Endothelial cell of umbilical vein (primary cell): Measurements from ENCODE around the gene PEAK3. TPM values are rescaled to one million over a fixed set of nuclear protein-coding genes. Genes with fewer than 3 reads are reported as not detected.
A peak's percentile ranks its signal among the peaks of the same experiment; 100 is the strongest.

Experiments used
- BruUV-seq: library from RNA; stranded (reverse); fragments of 400-500 nt; replicated peaks from 2 replicates; lab custom pipeline; 2021; lab: Mats Ljungman, UMichigan
- CTCF ChIA-PET: fragments of 300-600, 350-600 bp; sonication (Branson Sonifier 250); formaldehyde crosslinking; loops from one replicate; lab custom pipeline; 2021; ENCODE audit warnings: antibody characterized with exemption, inconsistent platforms; lab: Charles Lee
- POLR2A ChIA-PET: fragments of 300-600, 350-600 bp; sonication (Branson Sonifier 250); formaldehyde crosslinking; loops from one replicate; lab custom pipeline; 2021; ENCODE audit warnings: antibody characterized with exemption, inconsistent platforms; lab: Charles Lee
- DNase-seq: peaks from one replicate; pipeline ENCODE4 v3.0.0-alpha.2; 2011; ENCODE audit warnings: low read depth, low spot score
- FAIRE-seq: peaks from 2 replicates; lab custom pipeline; 2011; peaks lifted over from hg19 to GRCh38; lab: Jason Lieb, UNC
- H2AFZ ChIP-seq: 2 replicates; pipeline ENCODE4 v1.6.0; 2012; ENCODE audit warnings: low read depth, low read length, control low read depth, inconsistent platforms
- H3K27ac ChIP-seq: 2 replicates; pipeline ENCODE4 v1.5.1; 2011; ENCODE audit warnings: low read depth, mild to moderate bottlenecking, control low read depth, low read length, moderate library complexity; ENCODE audit not compliant: insufficient read depth
- H3K27me3 ChIP-seq, 2 experiments: 2 replicates each; pipeline versions ENCODE4 v1.6.0 to v1.6.1; 2011; ENCODE audit warnings: low read length in 2 of 2, mixed read lengths in 1 of 2; ENCODE audit not compliant: control insufficient read depth in 2 of 2, insufficient read depth in 2 of 2
- H3K36me3 ChIP-seq, 2 experiments: 2 replicates in 1 of 2; 3 replicates in 1 of 2; pipeline ENCODE4 v1.5.1; 2011; ENCODE audit warnings: low read length in 2 of 2, mild to moderate bottlenecking in 1 of 2, moderate library complexity in 1 of 2; ENCODE audit not compliant: control insufficient read depth in 2 of 2, insufficient read depth in 2 of 2; ENCODE audit errors: extremely low read depth in 1 of 2
- H3K4me1 ChIP-seq: 3 replicates; pipeline ENCODE4 v1.5.1; 2011; ENCODE audit warnings: mild to moderate bottlenecking, low read length; ENCODE audit not compliant: control insufficient read depth, insufficient read depth; ENCODE audit errors: extremely low read depth
- H3K4me2 ChIP-seq: 2 replicates; pipeline ENCODE4 v1.6.1; 2011; ENCODE audit warnings: low read length, control low read depth, mixed read lengths; ENCODE audit not compliant: insufficient read depth
- H3K4me3 ChIP-seq, 3 experiments: fragments of 200-600 bp in 1 of 3; sonication (generic), shearing (Covaris generic) in 1 of 3; replicated peaks in 1 of 3; 2 replicates each; pipeline ENCODE4 v1.5.1; 2011 to 2016; ENCODE audit warnings: control low read depth in 3 of 3, low read length in 3 of 3, mild to moderate bottlenecking in 2 of 3, inconsistent platforms in 1 of 3, low read depth in 1 of 3, moderate library complexity in 1 of 3; ENCODE audit not compliant: insufficient read depth in 1 of 3
- H3K79me2 ChIP-seq: 2 replicates; pipeline ENCODE4 v1.6.0; 2012; ENCODE audit warnings: low read length, inconsistent platforms; ENCODE audit not compliant: control insufficient read depth, insufficient read depth
- H3K9ac ChIP-seq: replicated peaks from 2 replicates; pipeline ENCODE3; 2011; ENCODE audit warnings: low read length, control low read depth; ENCODE audit not compliant: insufficient read depth; ENCODE audit errors: extremely low read depth
- H3K9me1 ChIP-seq: replicated peaks from 3 replicates; pipeline ENCODE4 v1.6.0; 2011; ENCODE audit warnings: mild to moderate bottlenecking, low read length; ENCODE audit not compliant: control insufficient read depth, insufficient read depth; ENCODE audit errors: extremely low read depth
- H3K9me3 ChIP-seq: replicated peaks from 2 replicates; pipeline ENCODE4 v1.5.1; 2012; ENCODE audit warnings: low read length, inconsistent platforms; ENCODE audit not compliant: control insufficient read depth, insufficient read depth
- H4K20me1 ChIP-seq: replicated peaks from 2 replicates; pipeline ENCODE3; 2011; ENCODE audit warnings: mild to moderate bottlenecking, low read length; ENCODE audit not compliant: control insufficient read depth, insufficient read depth; ENCODE audit errors: extremely low read depth
- CTCF ChIP-seq, 2 donors: IDR thresholded peaks; 1 replicate in 1 of 2; 2 replicates in 1 of 2; pipeline ENCODE4 v1.5.1; 2011; ENCODE audit warnings: low read length in 2 of 2, mild to moderate bottlenecking in 2 of 2, moderate library complexity in 2 of 2, control low read depth in 1 of 2, inconsistent platforms in 1 of 2, low read depth in 1 of 2; ENCODE audit not compliant: insufficient read depth in 1 of 2; ENCODE audit errors: extremely low read depth in 1 of 2
- EZH2 ChIP-seq: IDR thresholded peaks from 2 replicates; pipeline ENCODE4 v1.6.1; 2012; ENCODE audit warnings: borderline replicate concordance, low read depth, mild to moderate bottlenecking, moderate library complexity, low read length, inconsistent platforms; ENCODE audit not compliant: severe bottlenecking
- JUN ChIP-seq: IDR thresholded peaks from 2 replicates; pipeline ENCODE4 v1.6.1; 2011; ENCODE audit warnings: borderline replicate concordance, low read depth; ENCODE audit not compliant: insufficient read length, insufficient read depth
- MAX ChIP-seq: IDR thresholded peaks from 2 replicates; pipeline ENCODE4 v1.6.1; 2011; ENCODE audit not compliant: insufficient read depth, insufficient read length
- MYC ChIP-seq: IDR thresholded peaks from one replicate; pipeline ENCODE4 v1.6.1; 2011; ENCODE audit warnings: mild to moderate bottlenecking, low read depth, low read length
- POLR2A ChIP-seq: IDR thresholded peaks from 2 replicates; pipeline ENCODE4 v1.6.1; 2012; ENCODE audit warnings: low read depth, mild to moderate bottlenecking, control low read depth, low read length
- POLR2AphosphoS5 ChIP-seq: IDR thresholded peaks from 2 replicates; pipeline ENCODE4 v1.6.1; 2012; ENCODE audit warnings: low read depth, mild to moderate bottlenecking, control low read depth, low read length, moderate library complexity; ENCODE audit not compliant: insufficient read depth
- dilution Hi-C: fragments of 300-500 bp; cut with MboI; formaldehyde crosslinking; loops from one replicate; pipeline ENCODE4 v1.15.0; 2019; ENCODE audit warnings: low sequenced_read_pairs; ENCODE audit not compliant: extremely low pct_ligation_motif_present
- intact Hi-C: fragments of 100-400 bp; cut with micrococcal nuclease; formaldehyde crosslinking; loops from one replicate; pipeline ENCODE4 v1.10.0; 2022
- microRNA counts: library from miRNA; unstranded; fragments of <30 nt; microRNA quantifications from one replicate; lab custom pipeline; 2016
- microRNA-seq: library from miRNA; unstranded; fragments of <30 nt; microRNA quantifications from one replicate; pipeline ENCODE4 v1.2.0, GENCODE V29; 2021; ENCODE audit warnings: borderline number of aligned reads, borderline replicate concordance
- polyA plus RNA-seq, 4 experiments: library from polyadenylated mRNA; depleted of rRNA in 3 of 4; stranded (reverse) in 3 of 4; unstranded in 1 of 4; fragments of >200 nt; gene quantifications; 2 replicates each; pipeline versions ENCODE4 v1.2.1 to v1.2.3, GENCODE V29; 2011 to 2012; ENCODE audit warnings: missing spikeins in 1 of 4
- small RNA-seq: library from RNA; depleted of rRNA; stranded (forward); fragments of <200 nt; gene quantifications from one replicate; pipeline ENCODE3, GENCODE V24; 2012; ENCODE audit warnings: low replicate concordance, low read depth; ENCODE audit not compliant: insufficient read depth, insufficient read length
- total RNA-seq: library from RNA; stranded (reverse); gene quantifications from 2 replicates; pipeline ENCODE4 v1.2.3, GENCODE V29; 2021

The PEAK3 gene
- total and polyA plus RNA-seq, 2 donors (not counting 3 experiments of a cell fraction or from before 2014, with no cell fraction given), result 0.03 TPM; not detected in 1

- H3K27me3 ChIP-seq, result no peaks in the 10 kb centered on the region
- no peak overlapping the region for H3K9ac ChIP-seq
- no peak overlapping the region for H3K4me2 ChIP-seq
- no peaks in the 10 kb centered on the region for H3K4me1 ChIP-seq
- no peak overlapping the region for H3K4me3 ChIP-seq
- dilution Hi-C loops (no loop called here), intact Hi-C loops (no loop called here)
- no peak overlapping the region for H3K27ac ChIP-seq
- H3K36me3 ChIP-seq, result peaks cover 2 to 29% of the 10 kb centered on the region in 2 experiments
- CTCF ChIA-PET, result interaction anchor here (1.3 kb wide), 1 partner anchor 69 kb away, joined by 5 read pairs; no protein-coding TSS in a partner anchor
- no peak for FAIRE-seq
- no peaks in the 10 kb centered on the region for H4K20me1 ChIP-seq
- no peaks in the 10 kb centered on the region for H3K9me1 ChIP-seq
- H3K9me3 ChIP-seq, result no peaks in the 10 kb centered on the region
- no TSS peak for BruUV-seq
- POLR2A ChIA-PET, result no interaction called here
- no peak overlapping the region for H2AFZ ChIP-seq
- H3K79me2 ChIP-seq, result no peaks in the 10 kb centered on the region
- TF ChIP-seq JUN (no peak), CTCF (IDR thresholded peaks at IDR 0.05; ENCODE audit: extremely low read depth in 1 of 2, insufficient read depth in 1 of 2, low read depth in 1 of 2, low read length in 2 of 2) (no peak), MAX (no peak), POLR2A (no peak), MYC (no peak), EZH2 (no peak), POLR2AphosphoS5 (no peak)
- DNase-seq, result no peak
Measured at GRCh38 chr19:2224754-2225349, 57.1 kb downstream of the PEAK3 start.

MicroRNAs within 50 kb of the gene (microRNA counts, 767-probe panel; counts per million panel counts)
- microRNA hsa-miR-1227 (lab: Ali Mortazavi, UCI), result 723 counts per million, percentile 96 among the panel's probes with 10 or more counts

Small RNA genes lying within 50 kb of the gene (microRNA-seq; reads per million reads assigned to microRNA genes)
- gene MIR1227 (3.1 reads per million), gene MIR4321 (not detected)

Small RNA genes lying within 50 kb of the gene (small RNA-seq; reads per million reads assigned to genes)
- gene MIR1227, result not detected

Other genes starting within 250 kb of the PEAK3 start
- gene MKNK2, start 230.9 kb downstream of the PEAK3 start, total RNA-seq, result 86.1 and 87.5 TPM in 2 replicates
- gene MKNK2, start 230.9 kb downstream of the PEAK3 start, polyA plus RNA-seq, result 65.1 and 96.2 TPM in 2 replicates
- gene MOB3A, start 185.8 kb downstream of the PEAK3 start, total RNA-seq, result 52.4 and 59.7 TPM in 2 replicates
- gene MOB3A, start 185.8 kb downstream of the PEAK3 start, polyA plus RNA-seq, result 46.5 and 50.7 TPM in 2 replicates
- 1.1 and 2.0 TPM in 2 replicates for gene IZUMO4, start 185.3 kb downstream of the PEAK3 start, total RNA-seq
- 2.0 and 3.2 TPM in 2 replicates for gene IZUMO4, start 185.3 kb downstream of the PEAK3 start, polyA plus RNA-seq
- 137 and 143 TPM in 2 replicates for gene AP3D1, start 130.6 kb downstream of the PEAK3 start, total RNA-seq
- gene AP3D1, start 130.6 kb downstream of the PEAK3 start, polyA plus RNA-seq, result 123 and 130 TPM in 2 replicates
- 42.0 and 47.0 TPM in 2 replicates for gene DOT1L, start 118.2 kb downstream of the PEAK3 start, total RNA-seq
- 7.6 and 7.7 TPM in 2 replicates for gene DOT1L, start 118.2 kb downstream of the PEAK3 start, polyA plus RNA-seq
- 73.4 and 82.4 TPM in 2 replicates for gene PLEKHJ1, start 45.8 kb downstream of the PEAK3 start, total RNA-seq
- gene PLEKHJ1, start 45.8 kb downstream of the PEAK3 start, polyA plus RNA-seq, result 115 and 125 TPM in 2 replicates
- gene SF3A2, start 45.4 kb downstream of the PEAK3 start, total RNA-seq, result 140 and 164 TPM in 2 replicates
- 19.1 and 21.5 TPM in 2 replicates for gene SF3A2, start 45.4 kb downstream of the PEAK3 start, polyA plus RNA-seq
- 7.5 and 9.6 TPM in 2 replicates for gene AMH, start 32.9 kb downstream of the PEAK3 start, total RNA-seq
- 3.3 and 4.3 TPM in 2 replicates for gene AMH, start 32.9 kb downstream of the PEAK3 start, polyA plus RNA-seq
- gene JSRP1, start 25.8 kb downstream of the PEAK3 start, total RNA-seq, result not detected in 2 replicates
- not detected in 2 replicates for gene JSRP1, start 25.8 kb downstream of the PEAK3 start, polyA plus RNA-seq
- not detected in 2 replicates for gene LINGO3, start 26.0 kb upstream of the PEAK3 start, total RNA-seq
- not detected in 2 replicates for gene LINGO3, start 26.0 kb upstream of the PEAK3 start, polyA plus RNA-seq
- 124 and 131 TPM in 2 replicates for gene LSM7, start 46.4 kb upstream of the PEAK3 start, total RNA-seq
- 673 and 777 TPM in 2 replicates for gene LSM7, start 46.4 kb upstream of the PEAK3 start, polyA plus RNA-seq
- gene SPPL2B, start 46.5 kb upstream of the PEAK3 start, total RNA-seq, result 59.8 and 62.7 TPM in 2 replicates
- gene SPPL2B, start 46.5 kb upstream of the PEAK3 start, polyA plus RNA-seq, result 60.7 and 72.8 TPM in 2 replicates
- not detected in 2 replicates for gene TMPRSS9, start 78.1 kb upstream of the PEAK3 start, total RNA-seq
- not detected in 2 replicates for gene TMPRSS9, start 78.1 kb upstream of the PEAK3 start, polyA plus RNA-seq
- 148 and 160 TPM in 2 replicates for gene TIMM13, start 145.4 kb upstream of the PEAK3 start, total RNA-seq
- gene TIMM13, start 145.4 kb upstream of the PEAK3 start, polyA plus RNA-seq, result 154 and 217 TPM in 2 replicates
- 147 and 153 TPM in 2 replicates for gene LMNB2, start 174.8 kb upstream of the PEAK3 start, total RNA-seq
- 176 and 203 TPM in 2 replicates for gene LMNB2, start 174.8 kb upstream of the PEAK3 start, polyA plus RNA-seq
- 61.3 and 75.9 TPM in 2 replicates for gene GADD45B, start 194.0 kb upstream of the PEAK3 start, total RNA-seq
- gene GADD45B, start 194.0 kb upstream of the PEAK3 start, polyA plus RNA-seq, result 249 and 267 TPM in 2 replicates